ENCODE results near the gene IRS1.

The IRS1 gene

GRCh38 chr2:226818930-226819329 lies 19.3 kb upstream of the IRS1 start:
- FAIRE-seq, result no peak

GRCh38 chr2:226813148-226813701 lies 13.6 kb upstream of the IRS1 start:
- FAIRE-seq, result no peak

GRCh38 chr2:226803410-226803809 lies 3.8 kb upstream of the IRS1 start:
- no peak for FAIRE-seq

GRCh38 chr2:226802573-226802972 lies 3.0 kb upstream of the IRS1 start:
- peak; percentile 58 for FAIRE-seq

GRCh38 chr2:226800941-226801784 lies 1.5 kb upstream of the IRS1 start:
- no peak for FAIRE-seq

- no peak for FAIRE-seq
Observed at GRCh38 chr2:226799976-226800940, 638 bp upstream of the IRS1 start.

- FAIRE-seq, result no peak
Observed at GRCh38 chr2:226798422-226799210, 1.0 kb downstream of the IRS1 start.

GRCh38 chr2:226797989-226798421 lies 1.6 kb downstream of the IRS1 start:
- no peak for FAIRE-seq

- no peak for FAIRE-seq
Observed at GRCh38 chr2:226797289-226797988, 2.2 kb downstream of the IRS1 start.

GRCh38 chr2:226796840-226797288 lies 2.8 kb downstream of the IRS1 start:
- no peak for FAIRE-seq

- FAIRE-seq, result no peak
Observed at GRCh38 chr2:226796012-226796839, 3.4 kb downstream of the IRS1 start.

- FAIRE-seq, result no peak
Observed at GRCh38 chr2:226795281-226796011, 4.2 kb downstream of the IRS1 start.

- FAIRE-seq, result no peak
Observed at GRCh38 chr2:226794751-226795171, 4.9 kb downstream of the IRS1 start.

GRCh38 chr2:226794196-226794661 lies 5.4 kb downstream of the IRS1 start:
- no peak for FAIRE-seq

- FAIRE-seq, result no peak
Observed at GRCh38 chr2:226793646-226794045, 6.0 kb downstream of the IRS1 start.

- FAIRE-seq, result no peak
Observed at GRCh38 chr2:226792155-226792881, 7.3 kb downstream of the IRS1 start.

- FAIRE-seq, result no peak
Observed at GRCh38 chr2:226791487-226792081, 8.0 kb downstream of the IRS1 start.

GRCh38 chr2:226791056-226791486 lies 8.5 kb downstream of the IRS1 start:
- no peak for FAIRE-seq

GRCh38 chr2:226790431-226790830 lies 9.2 kb downstream of the IRS1 start:
- FAIRE-seq, result no peak

Data from colon (tissue), 2 donors.